Measurements from ENCODE around the gene RERE.

DNA sequence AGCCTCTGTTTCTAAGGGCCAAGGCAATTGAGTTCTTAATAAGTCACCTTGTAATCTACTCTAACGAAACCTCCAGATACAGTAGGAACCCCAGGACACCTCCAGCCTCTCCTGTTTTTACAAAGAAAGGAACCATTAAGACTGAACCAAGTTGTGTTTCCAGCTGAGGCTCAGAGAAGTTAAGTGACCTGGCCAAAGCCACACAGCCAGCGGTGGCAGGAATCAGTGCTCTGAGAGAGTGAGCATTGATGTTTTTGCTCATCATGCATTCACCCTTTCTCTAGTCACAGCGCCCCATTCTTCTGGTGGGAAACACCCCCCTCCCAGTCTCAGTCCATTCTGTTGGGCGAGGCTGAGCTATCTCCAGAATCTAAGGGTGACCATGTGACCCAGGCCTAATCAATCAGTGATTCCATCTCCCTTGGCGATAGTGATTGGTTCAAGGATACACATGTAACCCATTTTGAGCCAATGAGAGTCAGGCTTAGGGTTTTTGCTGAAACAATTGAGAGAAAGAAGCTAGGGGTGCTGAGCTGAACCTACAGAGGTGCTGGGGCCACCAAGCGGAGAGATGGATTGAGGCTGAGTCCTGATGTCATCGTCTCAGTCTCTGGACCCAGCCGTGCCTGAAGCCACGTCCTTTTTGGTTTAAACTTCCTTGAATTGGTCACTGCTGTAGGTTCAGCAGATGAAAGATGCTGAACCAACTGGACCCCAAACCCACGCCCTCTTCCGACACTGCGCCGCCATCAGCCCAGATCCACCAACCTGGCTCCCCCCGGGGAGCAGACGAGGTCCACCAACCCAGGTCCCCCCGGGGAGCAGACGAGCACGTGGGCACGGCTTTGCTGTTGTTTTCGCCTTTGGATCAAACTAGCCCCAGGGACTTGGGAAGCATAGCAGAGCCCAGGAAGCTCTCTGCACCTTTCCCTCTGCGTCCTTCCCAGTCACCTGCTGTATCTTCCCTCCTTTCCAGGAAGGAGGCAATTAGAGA is 28.0 kb upstream of the RERE start:
- TF ChIP-seq CTCF (tag by site-specific recombination; IDR thresholded peaks at IDR 0.05) (no peak), ZNF133 (tag by site-specific recombination; IDR thresholded peaks at IDR 0.05) (no peak), BCL11B (tag by site-specific recombination; IDR thresholded peaks at IDR 0.05; ENCODE audit: low read depth) (no peak), SETDB1 (IDR thresholded peaks at IDR 0.05; ENCODE audit: insufficient read length, low read length) (no peak), ZNF292 (tag by site-specific recombination; IDR thresholded peaks at IDR 0.05; ENCODE audit: borderline replicate concordance, low read depth) (no peak), ZNF37A (tag by site-specific recombination; IDR thresholded peaks at IDR 0.05) (no peak), REPIN1 (tag by site-specific recombination; IDR thresholded peaks at IDR 0.05; ENCODE audit: low read depth) (no peak), ZBTB48 (tag by site-specific recombination; IDR thresholded peaks at IDR 0.05) (no peak), ZBTB49 (tag by site-specific recombination; IDR thresholded peaks at IDR 0.05; ENCODE audit: low read depth) (no peak), ZNF394 (tag by site-specific recombination; IDR thresholded peaks at IDR 0.05; ENCODE audit: borderline replicate concordance) (no peak), SALL2 (tag by site-specific recombination; IDR thresholded peaks at IDR 0.05; ENCODE audit: borderline replicate concordance) (no peak)
- TF ChIP-seq, protein P1, sequence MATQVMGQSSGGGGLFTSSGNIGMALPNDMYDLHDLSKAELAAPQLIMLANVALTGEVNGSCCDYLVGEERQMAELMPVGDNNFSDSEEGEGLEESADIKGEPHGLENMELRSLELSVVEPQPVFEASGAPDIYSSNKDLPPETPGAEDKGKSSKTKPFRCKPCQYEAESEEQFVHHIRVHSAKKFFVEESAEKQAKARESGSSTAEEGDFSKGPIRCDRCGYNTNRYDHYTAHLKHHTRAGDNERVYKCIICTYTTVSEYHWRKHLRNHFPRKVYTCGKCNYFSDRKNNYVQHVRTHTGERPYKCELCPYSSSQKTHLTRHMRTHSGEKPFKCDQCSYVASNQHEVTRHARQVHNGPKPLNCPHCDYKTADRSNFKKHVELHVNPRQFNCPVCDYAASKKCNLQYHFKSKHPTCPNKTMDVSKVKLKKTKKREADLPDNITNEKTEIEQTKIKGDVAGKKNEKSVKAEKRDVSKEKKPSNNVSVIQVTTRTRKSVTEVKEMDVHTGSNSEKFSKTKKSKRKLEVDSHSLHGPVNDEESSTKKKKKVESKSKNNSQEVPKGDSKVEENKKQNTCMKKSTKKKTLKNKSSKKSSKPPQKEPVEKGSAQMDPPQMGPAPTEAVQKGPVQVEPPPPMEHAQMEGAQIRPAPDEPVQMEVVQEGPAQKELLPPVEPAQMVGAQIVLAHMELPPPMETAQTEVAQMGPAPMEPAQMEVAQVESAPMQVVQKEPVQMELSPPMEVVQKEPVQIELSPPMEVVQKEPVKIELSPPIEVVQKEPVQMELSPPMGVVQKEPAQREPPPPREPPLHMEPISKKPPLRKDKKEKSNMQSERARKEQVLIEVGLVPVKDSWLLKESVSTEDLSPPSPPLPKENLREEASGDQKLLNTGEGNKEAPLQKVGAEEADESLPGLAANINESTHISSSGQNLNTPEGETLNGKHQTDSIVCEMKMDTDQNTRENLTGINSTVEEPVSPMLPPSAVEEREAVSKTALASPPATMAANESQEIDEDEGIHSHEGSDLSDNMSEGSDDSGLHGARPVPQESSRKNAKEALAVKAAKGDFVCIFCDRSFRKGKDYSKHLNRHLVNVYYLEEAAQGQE (tag by site-specific recombination; IDR thresholded peaks at IDR 0.05): no peak
- TF ChIP-seq, protein P2, sequence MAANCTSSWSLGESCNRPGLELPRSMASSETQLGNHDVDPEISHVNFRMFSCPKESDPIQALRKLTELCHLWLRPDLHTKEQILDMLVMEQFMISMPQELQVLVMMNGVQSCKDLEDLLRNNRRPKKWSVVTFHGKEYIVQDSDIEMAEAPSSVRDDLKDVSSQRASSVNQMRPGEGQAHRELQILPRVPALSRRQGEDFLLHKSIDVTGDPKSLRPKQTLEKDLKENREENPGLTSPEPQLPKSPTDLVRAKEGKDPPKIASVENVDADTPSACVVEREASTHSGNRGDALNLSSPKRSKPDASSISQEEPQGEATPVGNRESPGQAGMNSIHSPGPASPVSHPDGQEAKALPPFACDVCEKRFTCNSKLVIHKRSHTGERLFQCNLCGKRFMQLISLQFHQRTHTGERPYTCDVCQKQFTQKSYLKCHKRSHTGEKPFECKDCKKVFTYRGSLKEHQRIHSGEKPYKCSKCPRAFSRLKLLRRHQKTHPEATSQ (tag by site-specific recombination; IDR thresholded peaks at IDR 0.05): no peak
- TF ChIP-seq, protein P3, sequence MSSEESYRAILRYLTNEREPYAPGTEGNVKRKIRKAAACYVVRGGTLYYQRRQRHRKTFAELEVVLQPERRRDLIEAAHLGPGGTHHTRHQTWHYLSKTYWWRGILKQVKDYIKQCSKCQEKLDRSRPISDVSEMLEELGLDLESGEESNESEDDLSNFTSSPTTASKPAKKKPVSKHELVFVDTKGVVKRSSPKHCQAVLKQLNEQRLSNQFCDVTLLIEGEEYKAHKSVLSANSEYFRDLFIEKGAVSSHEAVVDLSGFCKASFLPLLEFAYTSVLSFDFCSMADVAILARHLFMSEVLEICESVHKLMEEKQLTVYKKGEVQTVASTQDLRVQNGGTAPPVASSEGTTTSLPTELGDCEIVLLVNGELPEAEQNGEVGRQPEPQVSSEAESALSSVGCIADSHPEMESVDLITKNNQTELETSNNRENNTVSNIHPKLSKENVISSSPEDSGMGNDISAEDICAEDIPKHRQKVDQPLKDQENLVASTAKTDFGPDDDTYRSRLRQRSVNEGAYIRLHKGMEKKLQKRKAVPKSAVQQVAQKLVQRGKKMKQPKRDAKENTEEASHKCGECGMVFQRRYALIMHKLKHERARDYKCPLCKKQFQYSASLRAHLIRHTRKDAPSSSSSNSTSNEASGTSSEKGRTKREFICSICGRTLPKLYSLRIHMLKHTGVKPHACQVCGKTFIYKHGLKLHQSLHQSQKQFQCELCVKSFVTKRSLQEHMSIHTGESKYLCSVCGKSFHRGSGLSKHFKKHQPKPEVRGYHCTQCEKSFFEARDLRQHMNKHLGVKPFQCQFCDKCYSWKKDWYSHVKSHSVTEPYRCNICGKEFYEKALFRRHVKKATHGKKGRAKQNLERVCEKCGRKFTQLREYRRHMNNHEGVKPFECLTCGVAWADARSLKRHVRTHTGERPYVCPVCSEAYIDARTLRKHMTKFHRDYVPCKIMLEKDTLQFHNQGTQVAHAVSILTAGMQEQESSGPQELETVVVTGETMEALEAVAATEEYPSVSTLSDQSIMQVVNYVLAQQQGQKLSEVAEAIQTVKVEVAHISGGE (tag by site-specific recombination; conservative IDR thresholded peaks at IDR 0.05; ENCODE audit: low read depth): no peak

Measured in HEK293 (cell line).